K562 (cell line): ENCODE data around the gene ANO4.

ENCODE experiments used
- FOXJ3 ChIP-seq: sonication (generic); formaldehyde crosslinking; IDR thresholded peaks from 2 replicates; pipeline ENCODE4 v1.4.0; 2020; ENCODE audit warnings: mild to moderate bottlenecking, missing genetic modification reagents
- HCFC1 ChIP-seq: IDR thresholded peaks from 2 replicates; pipeline ENCODE4 v1.6.1; 2012; ENCODE audit warnings: low read depth, low read length, improper control_type of control experiment
- KDM4B ChIP-seq, 2 experiments: fragments of 450-650 bp in 1 of 2; sonication (generic) in 1 of 2; IDR thresholded peaks; 2 replicates each; pipeline ENCODE4 v1.6.1; 2016 to 2017; ENCODE audit warnings: borderline replicate concordance in 2 of 2, antibody characterized with exemption in 1 of 2, low read depth in 1 of 2, mild to moderate bottlenecking in 1 of 2
- MTA1 ChIP-seq: fragments of 450-650 bp; IDR thresholded peaks from 2 replicates; pipeline ENCODE4 v1.6.1; 2017; ENCODE audit warnings: borderline replicate concordance
- NFE2L1 ChIP-seq: fragments of 450-650 bp; IDR thresholded peaks from 2 replicates; pipeline ENCODE4 v1.6.1; 2016; ENCODE audit warnings: missing genetic modification characterization, low read depth, mild to moderate bottlenecking, missing compliant biosample characterization, moderate library complexity, borderline replicate concordance
- POLR2A ChIP-seq: fragments of 450-650 bp; conservative IDR thresholded peaks from 2 replicates; pipeline ENCODE4 v1.6.1; 2016
- ZNF785 ChIP-seq: fragments of 250-450 bp; sonication (Bioruptor Pico); IDR thresholded peaks from 2 replicates; pipeline ENCODE4 v1.4.0; 2020; ENCODE audit warnings: mild to moderate bottlenecking
- TF ChIP-seq, protein P1 (sequence below), 3 experiments: IDR thresholded peaks in 2 of 3; conservative IDR thresholded peaks in 1 of 3; 2 replicates each; pipeline ENCODE4 v1.5.1; 2011 to 2012; ENCODE audit warnings: low read length in 3 of 3, mild to moderate bottlenecking in 3 of 3, control low read depth in 2 of 3, improper control_type of control experiment in 1 of 3, inconsistent platforms in 1 of 3, low read depth in 1 of 3, mixed read lengths in 1 of 3, moderate library complexity in 1 of 3; ENCODE audit not compliant: insufficient read depth in 2 of 3
- TF ChIP-seq, protein P2 (sequence below): sonication (generic); formaldehyde crosslinking; IDR thresholded peaks from 2 replicates; pipeline ENCODE4 v1.8.1; 2023; ENCODE audit warnings: mild to moderate bottlenecking, missing genetic modification reagents

- TF ChIP-seq, protein P1, sequence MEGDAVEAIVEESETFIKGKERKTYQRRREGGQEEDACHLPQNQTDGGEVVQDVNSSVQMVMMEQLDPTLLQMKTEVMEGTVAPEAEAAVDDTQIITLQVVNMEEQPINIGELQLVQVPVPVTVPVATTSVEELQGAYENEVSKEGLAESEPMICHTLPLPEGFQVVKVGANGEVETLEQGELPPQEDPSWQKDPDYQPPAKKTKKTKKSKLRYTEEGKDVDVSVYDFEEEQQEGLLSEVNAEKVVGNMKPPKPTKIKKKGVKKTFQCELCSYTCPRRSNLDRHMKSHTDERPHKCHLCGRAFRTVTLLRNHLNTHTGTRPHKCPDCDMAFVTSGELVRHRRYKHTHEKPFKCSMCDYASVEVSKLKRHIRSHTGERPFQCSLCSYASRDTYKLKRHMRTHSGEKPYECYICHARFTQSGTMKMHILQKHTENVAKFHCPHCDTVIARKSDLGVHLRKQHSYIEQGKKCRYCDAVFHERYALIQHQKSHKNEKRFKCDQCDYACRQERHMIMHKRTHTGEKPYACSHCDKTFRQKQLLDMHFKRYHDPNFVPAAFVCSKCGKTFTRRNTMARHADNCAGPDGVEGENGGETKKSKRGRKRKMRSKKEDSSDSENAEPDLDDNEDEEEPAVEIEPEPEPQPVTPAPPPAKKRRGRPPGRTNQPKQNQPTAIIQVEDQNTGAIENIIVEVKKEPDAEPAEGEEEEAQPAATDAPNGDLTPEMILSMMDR (IDR thresholded peaks at IDR 0.05 in 2 of 3, conservative IDR thresholded peaks at IDR 0.05 in 1 of 3; ENCODE audit: insufficient read depth in 2 of 3, low read depth in 1 of 3, low read length in 3 of 3), result no peak
- no peak for TF ChIP-seq MTA1
- TF ChIP-seq FOXJ3 (CRISPR knock-in tag), result no peak
- no peak for TF ChIP-seq HCFC1
- no peak for TF ChIP-seq NFE2L1 (tag)
- TF ChIP-seq ZNF785, result no peak
- TF ChIP-seq KDM4B (IDR thresholded peaks at IDR 0.05; ENCODE audit: borderline replicate concordance in 2 of 2, low read depth in 1 of 2), result no peak
- TF ChIP-seq POLR2A, result no peak
- TF ChIP-seq, protein P2, sequence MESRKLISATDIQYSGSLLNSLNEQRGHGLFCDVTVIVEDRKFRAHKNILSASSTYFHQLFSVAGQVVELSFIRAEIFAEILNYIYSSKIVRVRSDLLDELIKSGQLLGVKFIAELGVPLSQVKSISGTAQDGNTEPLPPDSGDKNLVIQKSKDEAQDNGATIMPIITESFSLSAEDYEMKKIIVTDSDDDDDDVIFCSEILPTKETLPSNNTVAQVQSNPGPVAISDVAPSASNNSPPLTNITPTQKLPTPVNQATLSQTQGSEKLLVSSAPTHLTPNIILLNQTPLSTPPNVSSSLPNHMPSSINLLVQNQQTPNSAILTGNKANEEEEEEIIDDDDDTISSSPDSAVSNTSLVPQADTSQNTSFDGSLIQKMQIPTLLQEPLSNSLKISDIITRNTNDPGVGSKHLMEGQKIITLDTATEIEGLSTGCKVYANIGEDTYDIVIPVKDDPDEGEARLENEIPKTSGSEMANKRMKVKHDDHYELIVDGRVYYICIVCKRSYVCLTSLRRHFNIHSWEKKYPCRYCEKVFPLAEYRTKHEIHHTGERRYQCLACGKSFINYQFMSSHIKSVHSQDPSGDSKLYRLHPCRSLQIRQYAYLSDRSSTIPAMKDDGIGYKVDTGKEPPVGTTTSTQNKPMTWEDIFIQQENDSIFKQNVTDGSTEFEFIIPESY (CRISPR knock-in tag), result no peak
These were observed 219.4 kb downstream of the ANO4 start for GRCh38 chr12:101013993-101014392.
